NB4 (cell line): ENCODE results near the gene MAP3K2.

Experiments
- DNase-seq: peaks from one replicate; pipeline ENCODE4 v3.0.0; 2010; ENCODE audit warnings: low read depth
- H3K4me3 ChIP-seq: one replicate; pipeline ENCODE4 v1.5.1; 2011; ENCODE audit warnings: mild to moderate bottlenecking, low read depth, low read length, moderate library complexity
- MYC ChIP-seq: IDR thresholded peaks from 2 replicates; pipeline ENCODE4 v1.6.1; 2011; ENCODE audit warnings: low read depth, low read length
- POLR2A ChIP-seq: IDR thresholded peaks from 2 replicates; pipeline ENCODE4 v1.6.1; 2011; ENCODE audit warnings: mild to moderate bottlenecking; ENCODE audit not compliant: insufficient read length; ENCODE audit errors: extremely low read depth
- TF ChIP-seq, protein P1 (sequence below): IDR thresholded peaks from 2 replicates; pipeline ENCODE4 v1.6.1; 2011; ENCODE audit warnings: low read depth, low read length
- TF ChIP-seq, protein P2 (sequence below): IDR thresholded peaks from one replicate; pipeline ENCODE4 v1.5.1; 2012; ENCODE audit warnings: low read depth, low read length

The MAP3K2 gene

DNA sequence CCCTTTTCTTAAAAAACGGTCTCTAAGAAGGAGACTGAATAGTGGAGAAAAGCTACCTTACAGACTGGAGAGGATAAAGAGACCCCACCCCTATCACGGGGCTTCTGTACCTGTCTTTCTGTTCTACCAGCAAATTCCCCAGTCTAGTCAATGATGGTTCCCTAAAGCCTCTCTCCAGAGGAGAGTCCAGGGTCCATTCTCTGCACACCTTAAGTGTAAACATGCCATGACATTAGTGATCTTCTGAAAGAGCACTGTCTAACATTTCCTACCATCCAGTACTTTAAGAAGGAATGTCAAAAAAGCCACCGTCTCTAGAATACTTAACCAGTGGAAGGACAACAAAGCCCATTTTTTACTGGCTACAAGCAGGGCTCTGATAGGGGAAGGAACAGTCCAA, 76.8 kb downstream of the MAP3K2 start:
- TF ChIP-seq, protein P1, sequence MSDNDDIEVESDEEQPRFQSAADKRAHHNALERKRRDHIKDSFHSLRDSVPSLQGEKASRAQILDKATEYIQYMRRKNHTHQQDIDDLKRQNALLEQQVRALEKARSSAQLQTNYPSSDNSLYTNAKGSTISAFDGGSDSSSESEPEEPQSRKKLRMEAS, result no peak
- TF ChIP-seq MYC (no peak), POLR2A (no peak)
- TF ChIP-seq, protein P2, sequence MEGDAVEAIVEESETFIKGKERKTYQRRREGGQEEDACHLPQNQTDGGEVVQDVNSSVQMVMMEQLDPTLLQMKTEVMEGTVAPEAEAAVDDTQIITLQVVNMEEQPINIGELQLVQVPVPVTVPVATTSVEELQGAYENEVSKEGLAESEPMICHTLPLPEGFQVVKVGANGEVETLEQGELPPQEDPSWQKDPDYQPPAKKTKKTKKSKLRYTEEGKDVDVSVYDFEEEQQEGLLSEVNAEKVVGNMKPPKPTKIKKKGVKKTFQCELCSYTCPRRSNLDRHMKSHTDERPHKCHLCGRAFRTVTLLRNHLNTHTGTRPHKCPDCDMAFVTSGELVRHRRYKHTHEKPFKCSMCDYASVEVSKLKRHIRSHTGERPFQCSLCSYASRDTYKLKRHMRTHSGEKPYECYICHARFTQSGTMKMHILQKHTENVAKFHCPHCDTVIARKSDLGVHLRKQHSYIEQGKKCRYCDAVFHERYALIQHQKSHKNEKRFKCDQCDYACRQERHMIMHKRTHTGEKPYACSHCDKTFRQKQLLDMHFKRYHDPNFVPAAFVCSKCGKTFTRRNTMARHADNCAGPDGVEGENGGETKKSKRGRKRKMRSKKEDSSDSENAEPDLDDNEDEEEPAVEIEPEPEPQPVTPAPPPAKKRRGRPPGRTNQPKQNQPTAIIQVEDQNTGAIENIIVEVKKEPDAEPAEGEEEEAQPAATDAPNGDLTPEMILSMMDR, result no peak
- H3K4me3 ChIP-seq, result no peak overlapping the region
- DNase-seq, result no peak

DNA sequence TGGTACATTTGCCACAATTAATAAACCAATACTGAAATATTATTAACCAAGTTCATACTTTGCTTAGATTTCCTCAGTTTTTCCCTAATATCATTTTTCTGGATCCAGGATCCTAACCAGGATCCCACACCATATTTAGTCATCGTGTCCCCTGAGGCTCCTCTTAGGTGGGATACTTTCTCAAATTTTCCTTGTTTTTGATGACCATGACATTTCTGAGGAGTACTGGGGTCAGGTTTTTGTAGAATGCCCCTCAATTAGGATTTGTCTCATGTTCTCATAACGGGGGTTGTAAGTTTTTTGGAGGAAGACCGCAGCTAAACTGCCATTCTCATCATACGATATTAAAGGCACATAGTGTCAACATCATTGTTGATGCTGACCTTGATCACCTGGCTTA, 78.3 kb downstream of the MAP3K2 start:
- TF ChIP-seq, protein P2, result no peak
- TF ChIP-seq MYC (no peak), POLR2A (no peak)
- TF ChIP-seq, protein P1, result no peak
- no peak overlapping the region for H3K4me3 ChIP-seq
- DNase-seq, result no peak

DNA sequence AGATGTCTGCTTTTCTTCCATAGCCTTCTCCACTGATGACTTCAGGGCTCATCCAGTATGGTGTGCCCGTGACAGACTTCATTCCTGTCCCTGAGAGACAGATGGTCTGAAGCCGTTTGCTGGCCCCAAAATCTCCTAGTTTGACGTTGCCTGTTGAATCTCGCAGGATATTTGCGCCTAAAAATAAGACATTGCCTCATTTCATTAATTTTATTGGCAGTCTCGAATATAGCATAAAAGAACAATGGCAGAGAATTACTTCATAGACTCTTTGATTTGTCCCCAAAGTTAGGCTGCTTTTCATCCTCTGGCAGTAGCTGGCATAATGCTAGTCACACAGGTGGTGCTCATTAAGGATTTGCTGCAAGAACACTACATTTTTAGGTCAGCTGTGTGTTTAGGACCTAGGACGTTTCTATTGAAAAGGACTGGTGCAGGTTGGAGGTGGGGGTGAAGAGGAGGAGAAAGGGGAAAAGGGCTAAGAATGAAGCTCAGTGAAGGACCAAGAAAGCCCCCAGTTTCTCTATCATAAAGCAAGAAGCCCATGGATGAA, 79.1 kb downstream of the MAP3K2 start:
- no peak for DNase-seq
- TF ChIP-seq, protein P1, result no peak
- TF ChIP-seq, protein P2, result no peak
- TF ChIP-seq POLR2A, result no peak
- H3K4me3 ChIP-seq, result no peak overlapping the region

DNA sequence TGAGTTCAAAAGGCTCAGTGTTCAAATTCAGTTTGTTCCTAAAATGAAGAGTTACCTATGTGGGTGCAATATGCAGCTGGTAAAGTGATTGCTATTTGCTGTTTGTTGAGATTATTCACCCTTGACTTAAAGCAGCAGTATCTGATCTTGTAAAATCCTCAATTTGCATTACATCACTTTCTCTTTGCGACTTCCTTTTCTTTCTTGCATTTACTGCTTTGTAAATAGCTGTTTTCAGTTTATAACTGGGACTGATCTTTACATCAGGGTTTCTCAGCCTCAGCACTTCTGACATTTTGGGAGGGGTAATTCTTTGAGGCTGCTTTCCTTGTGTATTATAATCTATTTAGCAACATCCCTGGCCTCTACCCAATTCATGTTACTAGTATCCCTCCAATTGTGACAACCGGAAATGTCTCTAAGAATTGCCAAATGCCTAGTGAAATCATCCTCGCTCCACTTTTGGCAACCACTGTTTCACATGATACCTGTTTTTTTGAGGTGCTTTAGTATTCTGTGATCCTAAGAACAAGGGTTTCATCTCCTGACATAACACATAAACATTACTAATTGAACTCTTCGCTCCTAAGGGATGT, 81.7 kb downstream of the MAP3K2 start:
- peak; percentile 39 for DNase-seq
- TF ChIP-seq MYC (no peak), POLR2A (no peak)
- TF ChIP-seq, protein P1, result no peak
- TF ChIP-seq, protein P2, result no peak
- no peak overlapping the region for H3K4me3 ChIP-seq

DNA sequence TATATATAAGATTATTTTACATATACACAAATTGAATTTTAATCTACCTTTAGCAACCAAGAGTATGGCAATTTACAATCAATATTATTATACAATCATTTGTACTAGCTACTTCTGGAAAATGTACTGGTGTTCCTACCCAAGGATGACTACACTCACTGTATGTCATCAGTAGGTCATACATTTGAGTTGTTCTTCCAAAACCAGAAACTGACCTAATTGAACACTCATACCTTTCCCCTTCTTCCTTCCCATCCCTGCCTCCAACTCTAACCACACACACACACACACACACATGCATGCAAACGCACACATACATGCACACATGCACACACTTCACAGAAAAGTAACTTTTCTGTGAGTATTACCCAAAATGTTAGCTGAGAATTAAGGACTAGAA, 85.6 kb downstream of the MAP3K2 start:
- no peak overlapping the region for H3K4me3 ChIP-seq
- TF ChIP-seq MYC (no peak), POLR2A (no peak)
- TF ChIP-seq, protein P1, result no peak
- TF ChIP-seq, protein P2, result no peak
- no peak for DNase-seq
